ENCODE results near the gene YWHAG. TPM values are rescaled to one million over a fixed set of nuclear protein-coding genes. Genes with fewer than 3 reads are reported as not detected.
"Not testable (repeated sequence)": the region's sequence is repeated elsewhere in the genome, so short reads cannot be mapped to it uniquely, and the experiment has no call there.

Gene YWHAG
- total RNA-seq, 1 donor from 2014 or later: 190 TPM

- H3K4me1 Mint-ChIP-seq: peaks cover 31% of the 10 kb centered on the region
- Histone ChIP-seq H3K9me3 (ENCODE audit: low read depth) (no peaks in the 10 kb centered on the region), H3K4me2 (peak overlapping the region; percentile 13), H3K79me2 (ENCODE audit: low read depth) (no peaks in the 10 kb centered on the region), H3K9ac (no peak overlapping the region), H2AFZ (replicated peaks) (peak overlapping the region; percentile 26), H3K4me1 (peaks cover 6% of the 10 kb centered on the region), H3K27me3 (no peaks in the 10 kb centered on the region), H3K27ac (no peak overlapping the region), H4K20me1 (ENCODE audit: low read depth) (no peaks in the 10 kb centered on the region), H3F3A (ENCODE audit: low read depth) (peaks cover 23% of the 10 kb centered on the region), H3K36me3 (no peaks in the 10 kb centered on the region), H3K4me3 (no peak overlapping the region)
- TF ChIP-seq EZH2phosphoT487 (IDR thresholded peaks at IDR 0.05) (no peak), CTCF (IDR thresholded peaks at IDR 0.05) (no peak), EZH2 (IDR thresholded peaks at IDR 0.05) (no peak)
- H3K27ac Mint-ChIP-seq: peak overlapping the region; percentile 50
- DNase-seq (ENCODE audit: low spot score): peak; percentile 51
- H3K36me3 Mint-ChIP-seq: no peaks in the 10 kb centered on the region
- peak overlapping the region; percentile 31 for H3K4me3 Mint-ChIP-seq
- no peaks in the 10 kb centered on the region for H3K9me3 Mint-ChIP-seq
- H3K27me3 Mint-ChIP-seq (ENCODE audit: insufficient read depth, low read depth): peaks cover 9% of the 10 kb centered on the region
Measured at GRCh38 chr7:76397409-76398183, 38.8 kb upstream of the YWHAG start.

- Histone ChIP-seq H3K27ac (no peak overlapping the region), H3K27me3 (no peaks in the 10 kb centered on the region), H3K9me3 (ENCODE audit: low read depth) (no peaks in the 10 kb centered on the region), H3K79me2 (ENCODE audit: low read depth) (no peaks in the 10 kb centered on the region), H3K36me3 (no peaks in the 10 kb centered on the region), H3K9ac (no peak overlapping the region), H3K4me2 (no peak overlapping the region), H3F3A (ENCODE audit: low read depth) (peaks cover 25% of the 10 kb centered on the region), H4K20me1 (ENCODE audit: low read depth) (no peaks in the 10 kb centered on the region), H2AFZ (replicated peaks) (no peak overlapping the region), H3K4me3 (no peak overlapping the region), H3K4me1 (peaks cover 6% of the 10 kb centered on the region)
- no peak for DNase-seq (ENCODE audit: low spot score)
- Mint-ChIP-seq H3K27me3 (ENCODE audit: insufficient read depth, low read depth) (peaks cover 10% of the 10 kb centered on the region), H3K27ac (no peak overlapping the region), H3K4me3 (no peak overlapping the region), H3K9me3 (no peaks in the 10 kb centered on the region), H3K4me1 (peaks cover 33% of the 10 kb centered on the region), H3K36me3 (no peaks in the 10 kb centered on the region)
- no peak for TF ChIP-seq EZH2phosphoT487 (IDR thresholded peaks at IDR 0.05)
- TF ChIP-seq EZH2 (IDR thresholded peaks at IDR 0.05): no peak
- TF ChIP-seq CTCF (IDR thresholded peaks at IDR 0.05): no peak
Measured at GRCh38 chr7:76396864-76397263, 38.1 kb upstream of the YWHAG start.

- H2AFZ ChIP-seq (replicated peaks): no peak overlapping the region
- Mint-ChIP-seq H3K27me3 (ENCODE audit: insufficient read depth, low read depth) (peaks cover 10% of the 10 kb centered on the region), H3K36me3 (no peaks in the 10 kb centered on the region), H3K4me1 (peaks cover 35% of the 10 kb centered on the region), H3K27ac (peak overlapping the region; percentile 21), H3K4me3 (peak overlapping the region; percentile 41), H3K9me3 (no peaks in the 10 kb centered on the region)
- H3F3A ChIP-seq (ENCODE audit: low read depth): peaks cover 25% of the 10 kb centered on the region
- no peaks in the 10 kb centered on the region for H3K79me2 ChIP-seq (ENCODE audit: low read depth)
- no peaks in the 10 kb centered on the region for H3K9me3 ChIP-seq (ENCODE audit: low read depth)
- H3K4me2 ChIP-seq: peak overlapping the region; percentile 18
- H3K4me1 ChIP-seq: peaks cover 6% of the 10 kb centered on the region
- H4K20me1 ChIP-seq (ENCODE audit: low read depth): no peaks in the 10 kb centered on the region
- no peak overlapping the region for H3K9ac ChIP-seq
- no peak overlapping the region for H3K4me3 ChIP-seq
- TF ChIP-seq CTCF (IDR thresholded peaks at IDR 0.05): no peak
- no peak for TF ChIP-seq EZH2phosphoT487 (IDR thresholded peaks at IDR 0.05)
- no peak for TF ChIP-seq EZH2 (IDR thresholded peaks at IDR 0.05)
- H3K36me3 ChIP-seq: no peaks in the 10 kb centered on the region
- H3K27me3 ChIP-seq: no peaks in the 10 kb centered on the region
- H3K27ac ChIP-seq: no peak overlapping the region
- peak; percentile 46 for DNase-seq (ENCODE audit: low spot score)
Measured at GRCh38 chr7:76395965-76396726, 37.4 kb upstream of the YWHAG start.

- H3K27ac ChIP-seq; H3K9me3 ChIP-seq (ENCODE audit: low read depth); H3K4me2 ChIP-seq; H3K27me3 Mint-ChIP-seq (ENCODE audit: insufficient read depth, low read depth); H3K36me3 ChIP-seq; H3K9me3 Mint-ChIP-seq; DNase-seq (ENCODE audit: low spot score); H3K9ac ChIP-seq; H3K4me1 ChIP-seq; H3K4me3 Mint-ChIP-seq; H2AFZ ChIP-seq (replicated peaks); H3K27me3 ChIP-seq; H3K4me3 ChIP-seq; H3K79me2 ChIP-seq (ENCODE audit: low read depth); H3K36me3 Mint-ChIP-seq; H4K20me1 ChIP-seq (ENCODE audit: low read depth): not testable (repeated sequence)
- peak overlapping the region; percentile 60 for H3K27ac Mint-ChIP-seq
- peaks cover 35% of the 10 kb centered on the region for H3K4me1 Mint-ChIP-seq
- peaks cover 25% of the 10 kb centered on the region for H3F3A ChIP-seq (ENCODE audit: low read depth)
Measured at GRCh38 chr7:76395605-76395964, 36.8 kb upstream of the YWHAG start.

Measured in neural progenitor cell (in vitro differentiated cells).